Left ventricle myocardium inferior (tissue), 1 donor: ENCODE data around the gene NBPF1. TPM values are rescaled to one million over a fixed set of nuclear protein-coding genes. Genes with fewer than 3 reads are reported as not detected.
"Not testable (repeated sequence)": the region's sequence is repeated elsewhere in the genome, so short reads cannot be mapped to it uniquely, and the experiment has no call there.

ENCODE experiments used
- DNase-seq: peaks from one replicate; pipeline ENCODE4 v3.0.0-alpha.2; 2020
- H3K27ac ChIP-seq: fragments of 200-600 bp; replicated peaks from 2 replicates; pipeline ENCODE4 v1.8.0; 2021
- H3K27me3 ChIP-seq: fragments of 200-600 bp; 2 replicates; pipeline ENCODE4 v1.8.0; 2021; ENCODE audit warnings: low read depth
- H3K36me3 ChIP-seq: fragments of 200-600 bp; 2 replicates; pipeline ENCODE4 v1.8.0; 2021
- H3K4me1 ChIP-seq: fragments of 200-600 bp; 2 replicates; pipeline ENCODE4 v1.8.0; 2021
- H3K4me3 ChIP-seq: fragments of 200-600 bp; 2 replicates; pipeline ENCODE4 v1.8.0; 2021; ENCODE audit warnings: mild to moderate bottlenecking, moderate library complexity
- H3K9me3 ChIP-seq: fragments of 200-600 bp; replicated peaks from 2 replicates; pipeline ENCODE4 v1.8.0; 2021
- intact Hi-C: fragments of 100-400 bp; cut with micrococcal nuclease; formaldehyde crosslinking; loops from one replicate; pipeline ENCODE4 v1.11.0; 2022
- total RNA-seq: library from RNA; stranded (reverse); fragmentation: NEBNext Ultra II Directional; extraction: Animal tissue kit (Norgen Biotek cat#: 25700); gene quantifications from one replicate; pipeline ENCODE4 v1.2.1, GENCODE V29; 2021
- TF ChIP-seq, protein P1 (sequence below): fragments of 200-600 bp; IDR thresholded peaks from 2 replicates; pipeline ENCODE4 v1.8.0; 2021; ENCODE audit warnings: antibody characterized with exemption, mild to moderate bottlenecking, borderline replicate concordance
- donor health status: DM: no; HTN: yes; CAD: no; lungs with severe emphysema.

Gene NBPF1
- total RNA-seq, 1 donor from 2014 or later = 9.7 TPM

DNA sequence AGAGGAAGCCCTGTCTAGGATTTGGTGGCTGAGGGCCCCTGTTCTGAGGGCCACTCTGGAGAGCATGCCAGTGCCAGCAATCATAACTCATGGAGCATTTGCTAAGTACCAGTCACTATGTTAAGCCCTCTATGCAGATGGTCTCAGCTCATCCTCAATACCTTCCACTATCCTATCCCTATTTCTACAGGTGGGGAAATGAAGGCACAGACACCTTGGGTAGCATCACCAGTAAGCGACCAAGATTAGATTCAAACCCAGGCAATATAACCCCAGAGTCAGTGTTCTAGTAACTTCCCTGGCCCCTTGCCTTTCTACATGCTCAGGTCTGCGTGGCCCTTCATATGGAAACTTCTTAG, 7.9 kb upstream of the NBPF1 start:
- Histone ChIP-seq H3K36me3 (peaks cover 64% of the 10 kb centered on the region), H3K27me3 (no peaks in the 10 kb centered on the region), H3K9me3 (no peaks in the 10 kb centered on the region), H3K4me3 (no peak overlapping the region), H3K27ac (no peak overlapping the region), H3K4me1 (no peaks in the 10 kb centered on the region)
- intact Hi-C loops = no loop called here
- TF ChIP-seq, protein P1, sequence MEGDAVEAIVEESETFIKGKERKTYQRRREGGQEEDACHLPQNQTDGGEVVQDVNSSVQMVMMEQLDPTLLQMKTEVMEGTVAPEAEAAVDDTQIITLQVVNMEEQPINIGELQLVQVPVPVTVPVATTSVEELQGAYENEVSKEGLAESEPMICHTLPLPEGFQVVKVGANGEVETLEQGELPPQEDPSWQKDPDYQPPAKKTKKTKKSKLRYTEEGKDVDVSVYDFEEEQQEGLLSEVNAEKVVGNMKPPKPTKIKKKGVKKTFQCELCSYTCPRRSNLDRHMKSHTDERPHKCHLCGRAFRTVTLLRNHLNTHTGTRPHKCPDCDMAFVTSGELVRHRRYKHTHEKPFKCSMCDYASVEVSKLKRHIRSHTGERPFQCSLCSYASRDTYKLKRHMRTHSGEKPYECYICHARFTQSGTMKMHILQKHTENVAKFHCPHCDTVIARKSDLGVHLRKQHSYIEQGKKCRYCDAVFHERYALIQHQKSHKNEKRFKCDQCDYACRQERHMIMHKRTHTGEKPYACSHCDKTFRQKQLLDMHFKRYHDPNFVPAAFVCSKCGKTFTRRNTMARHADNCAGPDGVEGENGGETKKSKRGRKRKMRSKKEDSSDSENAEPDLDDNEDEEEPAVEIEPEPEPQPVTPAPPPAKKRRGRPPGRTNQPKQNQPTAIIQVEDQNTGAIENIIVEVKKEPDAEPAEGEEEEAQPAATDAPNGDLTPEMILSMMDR = no peak
- DNase-seq = no peak

DNA sequence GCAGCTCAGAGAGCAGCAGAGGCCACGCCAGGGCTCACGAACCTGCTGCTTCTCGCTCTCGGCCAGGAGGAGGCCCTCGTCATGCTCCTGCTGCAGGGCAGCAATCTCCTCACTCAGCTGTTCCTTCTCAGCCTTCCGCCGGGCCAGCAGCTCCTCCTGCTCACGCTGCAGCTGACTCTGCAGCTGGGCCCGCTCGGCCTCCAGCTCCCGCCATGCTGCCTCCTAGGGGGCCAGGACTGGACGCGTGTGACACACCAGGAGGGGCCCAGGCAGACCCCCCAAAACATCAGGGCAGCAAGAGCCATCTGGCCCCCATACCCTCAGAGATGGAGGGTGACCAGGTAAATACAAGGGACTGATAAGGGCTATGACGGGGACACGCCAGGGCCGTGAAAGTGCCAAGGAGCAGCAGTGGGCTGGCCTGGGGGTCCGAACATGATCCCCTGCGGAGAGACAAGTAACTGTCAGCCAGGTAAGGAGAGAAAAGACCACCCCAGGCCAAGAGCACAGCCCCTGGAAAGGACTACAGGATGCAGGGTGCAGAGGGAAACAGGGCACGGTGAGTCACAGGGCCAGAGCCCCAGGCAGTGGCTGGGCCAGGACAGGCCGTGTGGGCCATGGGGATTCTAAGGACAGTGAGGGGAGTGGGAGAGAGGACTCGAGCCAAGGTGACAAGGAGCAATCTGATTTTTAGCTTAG, 6.6 kb upstream of the NBPF1 start:
- H3K9me3 ChIP-seq, H3K27ac ChIP-seq, DNase-seq, H3K4me3 ChIP-seq, H3K27me3 ChIP-seq, intact Hi-C loops, H3K4me1 ChIP-seq: not testable (repeated sequence)
- peaks cover 51% of the 10 kb centered on the region for H3K36me3 ChIP-seq

DNA sequence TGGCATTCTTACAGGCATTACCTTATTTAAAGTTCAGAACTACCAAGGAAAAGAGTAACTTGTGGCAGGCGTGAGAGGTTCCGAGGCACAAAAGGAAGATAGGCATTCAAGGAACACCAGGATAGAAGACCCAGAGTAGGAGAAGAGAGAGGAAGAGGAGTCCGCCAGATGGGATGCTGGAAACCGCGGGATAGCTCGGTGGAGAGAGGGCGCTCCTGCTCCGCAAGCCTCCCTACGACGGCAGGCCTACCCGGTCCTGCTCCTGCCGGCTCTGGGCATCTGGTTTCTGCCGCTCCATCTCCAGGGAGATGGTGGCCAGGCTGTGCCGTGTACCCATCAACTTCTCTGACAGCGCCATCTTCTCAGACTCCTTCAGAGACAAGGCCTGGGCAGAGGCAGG, 5.4 kb upstream of the NBPF1 start:
- Histone ChIP-seq H3K4me1 (peaks cover 7% of the 10 kb centered on the region), H3K36me3 (peaks cover 39% of the 10 kb centered on the region), H3K27ac (no peak overlapping the region), H3K4me3 (no peak overlapping the region), H3K27me3 (no peaks in the 10 kb centered on the region), H3K9me3 (no peaks in the 10 kb centered on the region)
- TF ChIP-seq, protein P1 = no peak
- no peak for DNase-seq
- intact Hi-C loops = no loop called here

DNA sequence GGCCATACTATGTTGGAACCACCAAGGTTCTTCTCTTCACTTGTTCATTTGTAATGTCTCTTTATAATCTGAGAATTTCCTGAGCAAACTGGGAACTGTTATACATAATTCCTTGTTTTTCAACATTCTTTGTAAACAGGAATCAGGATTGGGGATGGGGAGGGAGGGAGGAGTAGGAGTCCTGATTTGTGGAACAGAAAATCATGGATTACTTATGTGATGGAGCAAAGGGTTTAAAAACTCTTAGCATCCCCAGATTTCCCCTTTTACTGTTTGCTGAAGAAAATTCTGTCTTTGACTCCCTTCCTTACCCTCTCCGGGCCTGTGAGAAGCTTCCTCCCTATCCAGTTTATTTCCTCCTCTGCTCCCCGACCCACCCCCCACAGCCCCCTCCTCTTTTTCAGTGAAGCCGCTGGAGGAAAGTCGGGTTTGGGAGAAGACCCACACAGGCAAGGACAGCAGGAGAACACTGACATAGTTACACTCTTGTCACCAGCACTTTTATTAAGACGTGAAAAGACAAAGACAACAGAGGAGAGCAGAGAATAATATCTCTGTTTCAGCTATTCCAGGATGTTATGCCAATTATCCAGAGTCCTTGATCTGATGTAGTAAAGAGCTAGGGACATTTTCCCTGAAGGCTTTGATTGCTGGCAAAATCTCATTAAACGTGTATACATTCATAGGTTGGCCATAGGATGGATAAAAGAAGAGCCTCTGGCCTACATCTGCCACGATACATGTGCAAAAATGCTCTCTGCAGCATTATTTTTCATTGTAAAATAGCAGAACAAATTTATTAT, 4.6 kb upstream of the NBPF1 start:
- Histone ChIP-seq H3K4me3 (no peak overlapping the region), H3K4me1 (peaks cover 15% of the 10 kb centered on the region), H3K9me3 (no peaks in the 10 kb centered on the region), H3K27ac (no peak overlapping the region), H3K27me3 (no peaks in the 10 kb centered on the region), H3K36me3 (peaks cover 31% of the 10 kb centered on the region)
- TF ChIP-seq, protein P1 = no peak
- intact Hi-C loops = no loop called here
- DNase-seq = no peak

DNA sequence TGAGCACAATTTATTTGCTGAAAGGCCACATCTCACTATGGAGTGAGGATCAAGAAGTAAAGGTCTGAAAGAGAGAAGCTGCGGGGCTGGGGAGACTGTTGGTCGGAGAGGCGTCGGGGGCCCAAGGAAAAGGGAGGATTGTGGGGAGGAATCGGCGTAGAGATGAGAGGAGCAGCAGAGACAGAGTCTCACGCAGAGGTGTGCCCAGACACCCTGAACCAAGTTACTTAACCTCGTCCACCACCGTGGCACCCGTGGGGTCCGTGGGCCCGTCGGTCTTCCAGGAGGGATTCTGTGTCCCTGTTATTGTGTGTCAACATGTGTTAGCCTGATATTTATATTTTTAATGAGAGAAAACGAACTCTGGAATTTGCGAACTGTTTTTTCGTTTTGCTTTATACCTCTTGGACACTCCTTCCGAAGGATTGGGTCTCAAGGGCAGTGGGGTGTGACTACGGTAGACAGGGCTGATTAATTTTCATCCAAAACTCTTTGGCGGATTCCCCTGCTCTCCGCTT, 3.8 kb upstream of the NBPF1 start:
- TF ChIP-seq, protein P1 = no peak
- Histone ChIP-seq H3K27ac (no peak overlapping the region), H3K4me1 (peaks cover 23% of the 10 kb centered on the region), H3K4me3 (no peak overlapping the region), H3K36me3 (peaks cover 23% of the 10 kb centered on the region), H3K27me3 (no peaks in the 10 kb centered on the region), H3K9me3 (no peaks in the 10 kb centered on the region)
- no peak for DNase-seq
- intact Hi-C loops = no loop called here
